Testis (tissue), 3 donors: ENCODE data around the gene COLEC11. TPM values are rescaled to one million over a fixed set of nuclear protein-coding genes. Genes with fewer than 3 reads are reported as not detected.

Source experiments
- DNase-seq: peaks from one replicate; pipeline ENCODE4 v3.0.0-alpha.2; 2019
- H3K27ac ChIP-seq, 2 donors: fragments of 200-600 bp; sonication (generic); one replicate each; pipeline ENCODE4 v1.5.1; 2019
- H3K27me3 ChIP-seq: fragments of 200-600 bp; sonication (generic); one replicate; pipeline ENCODE4 v1.5.1; 2019
- H3K36me3 ChIP-seq: fragments of 200-600 bp; sonication (generic); one replicate; pipeline ENCODE4 v1.5.1; 2017; ENCODE audit warnings: low read depth; ENCODE audit errors: missing control alignments
- H3K4me1 ChIP-seq: fragments of 200-600 bp; sonication (generic); one replicate; pipeline ENCODE4 v1.5.1; 2019
- H3K4me3 ChIP-seq, 2 donors: fragments of 200-600 bp; sonication (generic); one replicate each; pipeline ENCODE4 v1.5.1; 2017 to 2019
- H3K9me3 ChIP-seq: fragments of 200-600 bp; sonication (generic); one replicate; pipeline ENCODE4 v1.5.1; 2017
- CTCF ChIP-seq, 3 experiments: fragments of 450-650 bp in 2 of 3; fragments of 200-600 bp in 1 of 3; sonication (generic) in 1 of 3; IDR thresholded peaks; one replicate each; pipeline ENCODE4 v1.5.1; 2016 to 2019; ENCODE audit warnings: antibody characterized with exemption in 3 of 3, mild to moderate bottlenecking in 2 of 3, moderate library complexity in 1 of 3
- POLR2A ChIP-seq: fragments of 450-650 bp; IDR thresholded peaks from one replicate; pipeline ENCODE4 v1.6.1; 2017; ENCODE audit warnings: antibody characterized with exemption, mild to moderate bottlenecking, moderate library complexity
- WGBS, 2 donors: methylation state at CpG; one replicate each; pipeline ENCODE4 v1.1.5; 2018; 5-methylcytosine and 5-hydroxymethylcytosine counted together
- intact Hi-C: fragments of 100-400 bp; cut with DNase I; formaldehyde crosslinking; loops from one replicate; pipeline ENCODE4 v1.15.1; 2023; ENCODE audit warnings: low total_unique reads
- polyA plus RNA-seq: library from polyadenylated mRNA; stranded (reverse); fragments of 350-450 nt; fragmentation: Illumina TruSeq; extraction: RNeasy Lipid Tissue Mini Kit (QIAGEN cat#74804); gene quantifications from one replicate; pipeline ENCODE4 v1.2.3, GENCODE V29; 2014; ENCODE audit warnings: low read depth, low replicate concordance; ENCODE audit not compliant: insufficient read depth
- total RNA-seq, 2 donors: library from RNA; depleted of rRNA; stranded (reverse); fragments of >200 nt; gene quantifications; one replicate each; pipeline ENCODE4 v1.2.3, GENCODE V29; 2016

The COLEC11 gene
- total and polyA plus RNA-seq, 3 donors from 2014 or later: 12.7 to 15.8 (median 15.4) TPM

GRCh38 chr2:3604207-3604877 is 9.4 kb downstream of the COLEC11 start:
- H3K36me3 ChIP-seq: no peaks in the 10 kb centered on the region
- H3K4me1 ChIP-seq: no peaks in the 10 kb centered on the region
- H3K27ac ChIP-seq: peak overlapping the region; percentile 7 to 64
- H3K4me3 ChIP-seq: no peak overlapping the region
- peak; percentile 11 for DNase-seq
- H3K9me3 ChIP-seq: no peaks in the 10 kb centered on the region
- TF ChIP-seq POLR2A: no peak
- no peak for TF ChIP-seq CTCF (IDR thresholded peaks at IDR 0.05)
- no peaks in the 10 kb centered on the region for H3K27me3 ChIP-seq
- intact Hi-C loops: no loop called here
- WGBS, 2 donors: 74 to 78% methylated on average over 10 to 16 of the region's 16 CpGs

- no peaks in the 10 kb centered on the region for H3K4me1 ChIP-seq
- intact Hi-C loops: no loop called here
- peak overlapping the region in 1 of 2 donors; percentile 44 for H3K4me3 ChIP-seq
- no peaks in the 10 kb centered on the region for H3K27me3 ChIP-seq
- H3K9me3 ChIP-seq: no peaks in the 10 kb centered on the region
- DNase-seq: peak; percentile 67
- 44 to 57% methylated on average over 24 to 27 of the region's 44 CpGs for WGBS, 2 donors
- H3K27ac ChIP-seq: peak overlapping the region in 1 of 2 donors; percentile 69
- H3K36me3 ChIP-seq: no peaks in the 10 kb centered on the region
- TF ChIP-seq CTCF (IDR thresholded peaks at IDR 0.05) (no peak), POLR2A (no peak)
Measured at GRCh38 chr2:3604991-3605961, 10.4 kb downstream of the COLEC11 start.

- no peaks in the 10 kb centered on the region for H3K36me3 ChIP-seq
- H3K4me3 ChIP-seq: peak overlapping the region in 1 of 2 donors; percentile 44
- no peak for DNase-seq
- H3K27me3 ChIP-seq: no peaks in the 10 kb centered on the region
- H3K4me1 ChIP-seq: no peaks in the 10 kb centered on the region
- peak overlapping the region in 1 of 2 donors; percentile 69 for H3K27ac ChIP-seq
- 61% methylated on average over 6 to 10 of the region's 11 CpGs for WGBS, 2 donors
- H3K9me3 ChIP-seq: no peaks in the 10 kb centered on the region
- intact Hi-C loops: no loop called here
- no peak for TF ChIP-seq POLR2A
- TF ChIP-seq CTCF (IDR thresholded peaks at IDR 0.05): no peak
Measured at GRCh38 chr2:3606028-3606369, 11.1 kb downstream of the COLEC11 start.

- TF ChIP-seq CTCF (IDR thresholded peaks at IDR 0.05) (no peak), POLR2A (no peak)
- intact Hi-C loops: no loop called here
- Histone ChIP-seq H3K4me3 (peak overlapping the region in 1 of 2 donors; percentile 44), H3K4me1 (no peaks in the 10 kb centered on the region), H3K27me3 (no peaks in the 10 kb centered on the region), H3K9me3 (no peaks in the 10 kb centered on the region), H3K36me3 (no peaks in the 10 kb centered on the region), H3K27ac (peak overlapping the region in 1 of 2 donors; percentile 69)
- WGBS, 2 donors: 76 to 77% methylated on average over 22 to 31 of the region's 37 CpGs
- DNase-seq: no peak
Measured at GRCh38 chr2:3606370-3607201, 11.7 kb downstream of the COLEC11 start.
